ENCODE measurements around the gene ANO1. TPM values are rescaled to one million over a fixed set of nuclear protein-coding genes. Genes with fewer than 3 reads are reported as not detected.

Gene ANO1
- total RNA-seq, 1 donor from 2014 or later = 9.0 TPM

DNA sequence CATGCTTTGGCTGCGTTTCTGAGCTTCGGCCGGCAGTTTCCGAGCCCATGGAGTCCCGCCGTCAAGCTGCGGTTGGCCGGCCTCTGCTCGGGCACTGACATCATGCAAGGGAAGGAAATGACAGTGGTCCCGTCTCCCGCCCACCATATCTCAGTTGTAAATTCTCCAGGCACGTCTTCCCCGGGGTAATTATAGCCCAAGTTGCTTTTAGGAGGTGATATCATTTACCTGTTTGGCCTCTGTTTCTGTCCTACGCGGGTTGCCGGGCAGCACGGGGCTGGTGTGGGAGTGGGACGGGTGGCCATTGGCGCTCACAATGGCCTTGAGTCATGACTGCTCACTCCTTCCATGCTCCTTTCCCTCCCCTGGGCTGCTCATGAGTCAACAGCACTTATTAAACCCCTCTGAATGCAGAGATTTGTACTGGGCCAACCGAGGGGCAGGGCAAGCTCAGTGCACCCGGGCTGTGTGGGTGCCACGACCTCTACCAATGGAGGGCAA lies 4.2 kb upstream of the ANO1 start:
- no peaks in the 10 kb centered on the region for H3K9me3 ChIP-seq
- DNase-seq (no peak), ATAC-seq (no peak)
- no peak overlapping the region for H3K27ac ChIP-seq
- H3K4me1 ChIP-seq = peaks cover 9% of the 10 kb centered on the region
- peaks cover 36% of the 10 kb centered on the region for H3K27me3 ChIP-seq (ENCODE audit: low read depth)
- intact Hi-C loops (cut with DNase I) = no loop called here
- no peak for TF ChIP-seq CTCF (IDR thresholded peaks at IDR 0.05)
- H3K36me3 ChIP-seq = no peaks in the 10 kb centered on the region
- H3K4me3 ChIP-seq = no peak overlapping the region

GRCh38 chr11:70074746-70075145 lies 3.4 kb upstream of the ANO1 start:
- no peak overlapping the region for H3K27ac ChIP-seq
- H3K4me3 ChIP-seq = no peak overlapping the region
- H3K36me3 ChIP-seq = no peaks in the 10 kb centered on the region
- ATAC-seq = no peak
- peaks cover 44% of the 10 kb centered on the region for H3K27me3 ChIP-seq (ENCODE audit: low read depth)
- peaks cover 9% of the 10 kb centered on the region for H3K4me1 ChIP-seq
- intact Hi-C loops (cut with DNase I) = no loop called here
- H3K9me3 ChIP-seq = no peaks in the 10 kb centered on the region
- no peak for TF ChIP-seq CTCF (IDR thresholded peaks at IDR 0.05)
- DNase-seq = no peak

GRCh38 chr11:70075836-70076235 lies 2.3 kb upstream of the ANO1 start:
- DNase-seq (no peak), ATAC-seq (no peak)
- Histone ChIP-seq H3K27ac (no peak overlapping the region), H3K27me3 (ENCODE audit: low read depth) (peaks cover 54% of the 10 kb centered on the region), H3K36me3 (no peaks in the 10 kb centered on the region), H3K4me1 (peaks cover 9% of the 10 kb centered on the region), H3K4me3 (no peak overlapping the region), H3K9me3 (no peaks in the 10 kb centered on the region)
- intact Hi-C loops (cut with DNase I) = no loop called here
- no peak for TF ChIP-seq CTCF (IDR thresholded peaks at IDR 0.05)

- Histone ChIP-seq H3K36me3 (no peaks in the 10 kb centered on the region), H3K27me3 (ENCODE audit: low read depth) (peaks cover 55% of the 10 kb centered on the region), H3K27ac (no peak overlapping the region), H3K4me3 (no peak overlapping the region), H3K4me1 (peaks cover 9% of the 10 kb centered on the region), H3K9me3 (no peaks in the 10 kb centered on the region)
- DNase-seq (no peak), ATAC-seq (peak; percentile 12 to 25)
- no peak for TF ChIP-seq CTCF (IDR thresholded peaks at IDR 0.05)
- intact Hi-C loops (cut with DNase I) = no loop called here
These were observed 1.6 kb upstream of the ANO1 start for GRCh38 chr11:70076461-70076931.

DNA sequence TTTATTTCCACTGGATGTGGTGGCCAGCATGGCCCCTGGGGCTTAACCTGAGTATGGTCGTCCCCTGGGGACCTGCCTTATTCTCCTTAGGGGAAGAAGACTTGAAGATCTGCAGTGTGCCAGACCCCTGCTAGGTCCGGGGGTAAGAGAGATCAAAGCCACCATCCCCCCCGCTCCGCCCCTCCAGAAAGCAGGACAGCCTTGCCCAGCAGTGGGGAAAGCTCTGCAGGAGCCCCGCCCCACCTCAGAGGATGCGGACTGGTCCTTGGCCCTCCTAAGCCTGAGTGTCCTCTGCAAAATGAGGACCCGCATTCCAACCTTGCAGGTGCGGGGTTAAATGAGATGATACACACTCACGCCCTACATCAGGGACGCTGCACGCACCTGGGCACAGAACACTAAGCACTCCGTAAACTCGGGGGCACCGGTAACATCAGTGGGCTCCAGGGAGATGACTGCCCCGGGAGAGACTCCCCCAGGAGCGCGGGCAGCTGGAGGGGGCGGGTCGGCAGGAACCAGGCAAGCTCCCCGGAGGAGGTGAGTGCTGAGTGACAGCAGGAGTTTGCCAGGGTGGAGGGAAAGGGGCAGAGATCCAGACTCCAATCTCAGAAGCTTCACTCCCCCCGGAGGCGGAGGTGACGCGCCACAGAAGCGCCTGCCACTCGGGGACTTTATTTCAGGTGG lies 564 bp upstream of the ANO1 start:
- H3K27me3 ChIP-seq (ENCODE audit: low read depth) = peaks cover 49% of the 10 kb centered on the region
- no peaks in the 10 kb centered on the region for H3K36me3 ChIP-seq
- ATAC-seq = no peak
- peaks cover 9% of the 10 kb centered on the region for H3K4me1 ChIP-seq
- peak overlapping the region; percentile 31 for H3K4me3 ChIP-seq
- no peak overlapping the region for H3K27ac ChIP-seq
- DNase-seq = no peak
- no peak for TF ChIP-seq CTCF (IDR thresholded peaks at IDR 0.05)
- intact Hi-C loops (cut with DNase I) = no loop called here
- H3K9me3 ChIP-seq = no peaks in the 10 kb centered on the region

Measured in lower lobe of right lung (tissue), 2 donors.